NCI-H187 (cell line): ENCODE results near the gene OLFML3.

Experiments used
- DNase-seq, 2 experiments: peaks; one replicate each; lab custom pipeline; 2025; lab: John Stamatoyannopoulos, UW

OLFML3 gene

DNA sequence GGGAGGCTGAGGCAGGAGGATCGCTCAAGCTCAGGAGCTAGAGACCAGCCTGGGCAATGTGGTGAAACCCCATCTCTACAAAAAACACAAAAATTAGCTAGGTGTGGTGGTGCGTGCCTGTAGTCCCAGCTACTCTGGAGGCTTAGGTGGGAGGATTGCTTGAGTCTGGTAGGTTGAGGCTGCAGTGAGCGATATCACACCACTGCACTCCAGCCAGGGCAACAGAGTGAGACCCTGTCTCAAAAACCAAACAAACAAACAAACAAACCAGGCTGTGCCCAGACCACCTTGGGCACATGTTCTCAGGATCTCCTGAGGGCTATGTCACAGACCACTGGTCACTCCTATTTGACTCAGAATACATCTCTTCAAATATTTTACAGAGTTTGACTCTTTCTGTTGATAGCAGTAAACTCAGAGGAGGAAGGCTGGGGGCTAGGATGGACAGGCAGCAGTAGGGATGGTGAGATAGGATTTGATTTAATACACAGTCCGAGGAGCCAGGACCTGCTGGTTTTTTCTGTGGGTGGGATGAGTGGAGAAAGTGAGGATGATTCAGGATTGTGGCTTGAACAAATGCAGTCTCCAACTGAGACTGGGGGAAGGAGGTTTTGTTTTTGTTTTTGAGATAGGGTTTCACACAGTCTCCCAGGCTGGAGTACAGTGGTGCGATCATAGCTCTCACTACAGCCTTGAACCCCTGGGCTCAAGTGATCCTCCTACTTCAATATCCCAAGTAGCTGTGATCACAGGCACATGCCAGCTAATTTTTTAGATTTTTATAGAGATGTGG, 46.5 kb downstream of the OLFML3 start:
- no peak for DNase-seq

DNA sequence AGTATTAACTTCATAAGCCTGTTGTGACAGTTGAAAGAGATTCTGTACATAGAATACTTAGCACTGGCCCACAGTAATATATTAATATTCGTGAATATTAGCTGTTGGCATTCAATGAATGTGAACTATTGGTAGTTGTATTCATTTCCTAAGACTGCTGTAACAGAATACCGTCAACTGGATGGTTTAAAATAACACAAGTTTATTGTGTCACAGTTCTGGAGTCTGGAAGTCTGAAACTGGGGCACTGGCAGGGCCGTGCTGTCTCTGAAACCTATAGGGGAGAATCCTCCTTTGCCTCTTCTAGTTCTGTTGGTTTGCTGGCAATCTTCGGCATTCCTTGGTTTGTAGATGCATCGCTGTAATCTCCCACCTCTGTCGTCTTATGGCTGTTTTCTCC, 47.5 kb downstream of the OLFML3 start:
- no peak for DNase-seq
